K562 (cell line): ENCODE measurements around the gene ADORA3. TPM values are rescaled to one million over a fixed set of nuclear protein-coding genes. Genes with fewer than 3 reads are reported as not detected.

ENCODE experiments used
- CCNT2 ChIP-seq: IDR thresholded peaks from 2 replicates; pipeline ENCODE4 v1.6.1; 2011; ENCODE audit warnings: borderline replicate concordance, low read depth, mild to moderate bottlenecking, moderate library complexity, mixed read lengths, low read length; ENCODE audit not compliant: insufficient read length; ENCODE audit errors: extremely low read depth
- CREB3L1 ChIP-seq: fragments of 450-650 bp; IDR thresholded peaks from 2 replicates; pipeline ENCODE4 v1.6.1; 2014; ENCODE audit warnings: low read depth, mild to moderate bottlenecking, moderate library complexity, borderline replicate concordance
- E4F1 ChIP-seq: fragments of 250-450 bp; sonication (Bioruptor Pico); IDR thresholded peaks from 2 replicates; pipeline ENCODE4 v1.5.0; 2021; ENCODE audit warnings: mild to moderate bottlenecking, borderline replicate concordance
- HMGN3 ChIP-seq: IDR thresholded peaks from 2 replicates; pipeline ENCODE4 v1.6.1; 2011; ENCODE audit warnings: borderline replicate concordance, low read depth, mild to moderate bottlenecking, mixed read lengths, low read length; ENCODE audit not compliant: insufficient read length; ENCODE audit errors: extremely low read depth
- polyA plus RNA-seq, 8 experiments: library from polyadenylated mRNA; depleted of rRNA in 4 of 8; stranded (reverse) in 5 of 8; unstranded in 3 of 8; fragments of >200 nt; fragmentation: Nextera tagmentation in 2 of 8; fragmentation: Illumina TruSeq in 1 of 8; extraction: Ambion mirVana in 2 of 8; extraction: Trizol in 1 of 8; gene quantifications; 2 replicates each; pipeline versions ENCODE4 v1.2.1 to v1.2.3, GENCODE V29; 2011 to 2014; ENCODE audit warnings: inconsistent platforms in 1 of 8, missing spikeins in 1 of 8
- total RNA-seq, 7 experiments: library from RNA; depleted of rRNA in 6 of 7; stranded (reverse); fragments of >200 nt in 6 of 7; fragmentation: Illumina TruSeq in 2 of 7; extraction: Trizol in 2 of 7; gene quantifications; 2 replicates each; pipeline versions ENCODE4 v1.2.1 to v1.2.3, GENCODE V29; 2011 to 2021; ENCODE audit warnings: low replicate concordance in 1 of 7
- TF ChIP-seq, protein P1 (sequence below): fragments of 450-650 bp; IDR thresholded peaks from 2 replicates; pipeline ENCODE4 v1.6.1; 2016; ENCODE audit warnings: mild to moderate bottlenecking, moderate library complexity
- TF ChIP-seq, protein P2 (sequence below): sonication (generic); formaldehyde crosslinking; IDR thresholded peaks from 2 replicates; pipeline ENCODE4 v1.8.0; 2022; ENCODE audit warnings: missing genetic modification reagents, mild to moderate bottlenecking, moderate library complexity, borderline replicate concordance

The ADORA3 gene
- total and polyA plus RNA-seq, 9 of the 15 experiments (the other 6 are each of a cell fraction or from before 2014, with no cell fraction given): 0.09 to 0.35 (median 0.16) TPM; not detected in 3

DNA sequence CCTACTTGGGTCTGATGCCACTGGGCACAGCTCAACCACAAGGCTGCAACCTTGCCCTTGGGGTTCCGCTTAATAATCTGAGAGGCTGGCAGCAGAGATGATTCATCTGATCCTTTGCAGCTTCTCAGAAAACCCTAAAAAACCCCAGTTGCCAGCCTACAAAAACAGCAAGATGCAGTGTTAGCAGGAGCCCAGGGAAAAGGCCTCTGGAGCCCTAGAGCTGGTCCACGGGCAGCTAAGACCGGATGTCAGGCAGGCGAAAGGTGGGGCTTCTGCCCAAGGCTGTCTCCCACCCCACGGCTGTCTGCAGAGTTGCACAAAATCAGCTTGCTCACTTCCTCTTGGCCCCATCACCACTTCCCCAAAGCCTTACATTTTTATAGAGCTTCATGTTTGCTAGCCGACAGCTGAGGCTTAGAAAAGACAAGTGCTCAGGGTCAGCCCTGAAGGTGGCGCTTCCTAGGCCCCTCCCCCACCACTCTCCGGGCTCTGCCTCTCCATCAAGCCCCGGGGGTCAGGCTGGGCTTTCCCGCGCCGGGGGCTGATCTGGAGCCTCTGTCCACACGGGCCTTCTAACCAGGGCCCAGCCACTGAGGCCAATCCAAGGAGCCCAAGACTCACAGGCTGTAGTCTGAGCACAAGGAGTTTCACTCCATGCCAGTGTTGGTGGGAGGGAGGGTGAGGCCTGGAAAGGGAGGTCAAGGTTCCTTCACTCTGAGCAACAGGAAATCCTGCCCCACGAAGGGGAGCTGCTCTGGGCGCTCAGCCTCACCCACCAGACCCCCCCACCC lies 4.2 kb upstream of the ADORA3 start (continued):
- TF ChIP-seq CREB3L1 (peak; percentile 27; the same call in 1 of the 2 replicates), E4F1 (no peak), HMGN3 (no peak), CCNT2 (no peak)
- TF ChIP-seq, protein P1, sequence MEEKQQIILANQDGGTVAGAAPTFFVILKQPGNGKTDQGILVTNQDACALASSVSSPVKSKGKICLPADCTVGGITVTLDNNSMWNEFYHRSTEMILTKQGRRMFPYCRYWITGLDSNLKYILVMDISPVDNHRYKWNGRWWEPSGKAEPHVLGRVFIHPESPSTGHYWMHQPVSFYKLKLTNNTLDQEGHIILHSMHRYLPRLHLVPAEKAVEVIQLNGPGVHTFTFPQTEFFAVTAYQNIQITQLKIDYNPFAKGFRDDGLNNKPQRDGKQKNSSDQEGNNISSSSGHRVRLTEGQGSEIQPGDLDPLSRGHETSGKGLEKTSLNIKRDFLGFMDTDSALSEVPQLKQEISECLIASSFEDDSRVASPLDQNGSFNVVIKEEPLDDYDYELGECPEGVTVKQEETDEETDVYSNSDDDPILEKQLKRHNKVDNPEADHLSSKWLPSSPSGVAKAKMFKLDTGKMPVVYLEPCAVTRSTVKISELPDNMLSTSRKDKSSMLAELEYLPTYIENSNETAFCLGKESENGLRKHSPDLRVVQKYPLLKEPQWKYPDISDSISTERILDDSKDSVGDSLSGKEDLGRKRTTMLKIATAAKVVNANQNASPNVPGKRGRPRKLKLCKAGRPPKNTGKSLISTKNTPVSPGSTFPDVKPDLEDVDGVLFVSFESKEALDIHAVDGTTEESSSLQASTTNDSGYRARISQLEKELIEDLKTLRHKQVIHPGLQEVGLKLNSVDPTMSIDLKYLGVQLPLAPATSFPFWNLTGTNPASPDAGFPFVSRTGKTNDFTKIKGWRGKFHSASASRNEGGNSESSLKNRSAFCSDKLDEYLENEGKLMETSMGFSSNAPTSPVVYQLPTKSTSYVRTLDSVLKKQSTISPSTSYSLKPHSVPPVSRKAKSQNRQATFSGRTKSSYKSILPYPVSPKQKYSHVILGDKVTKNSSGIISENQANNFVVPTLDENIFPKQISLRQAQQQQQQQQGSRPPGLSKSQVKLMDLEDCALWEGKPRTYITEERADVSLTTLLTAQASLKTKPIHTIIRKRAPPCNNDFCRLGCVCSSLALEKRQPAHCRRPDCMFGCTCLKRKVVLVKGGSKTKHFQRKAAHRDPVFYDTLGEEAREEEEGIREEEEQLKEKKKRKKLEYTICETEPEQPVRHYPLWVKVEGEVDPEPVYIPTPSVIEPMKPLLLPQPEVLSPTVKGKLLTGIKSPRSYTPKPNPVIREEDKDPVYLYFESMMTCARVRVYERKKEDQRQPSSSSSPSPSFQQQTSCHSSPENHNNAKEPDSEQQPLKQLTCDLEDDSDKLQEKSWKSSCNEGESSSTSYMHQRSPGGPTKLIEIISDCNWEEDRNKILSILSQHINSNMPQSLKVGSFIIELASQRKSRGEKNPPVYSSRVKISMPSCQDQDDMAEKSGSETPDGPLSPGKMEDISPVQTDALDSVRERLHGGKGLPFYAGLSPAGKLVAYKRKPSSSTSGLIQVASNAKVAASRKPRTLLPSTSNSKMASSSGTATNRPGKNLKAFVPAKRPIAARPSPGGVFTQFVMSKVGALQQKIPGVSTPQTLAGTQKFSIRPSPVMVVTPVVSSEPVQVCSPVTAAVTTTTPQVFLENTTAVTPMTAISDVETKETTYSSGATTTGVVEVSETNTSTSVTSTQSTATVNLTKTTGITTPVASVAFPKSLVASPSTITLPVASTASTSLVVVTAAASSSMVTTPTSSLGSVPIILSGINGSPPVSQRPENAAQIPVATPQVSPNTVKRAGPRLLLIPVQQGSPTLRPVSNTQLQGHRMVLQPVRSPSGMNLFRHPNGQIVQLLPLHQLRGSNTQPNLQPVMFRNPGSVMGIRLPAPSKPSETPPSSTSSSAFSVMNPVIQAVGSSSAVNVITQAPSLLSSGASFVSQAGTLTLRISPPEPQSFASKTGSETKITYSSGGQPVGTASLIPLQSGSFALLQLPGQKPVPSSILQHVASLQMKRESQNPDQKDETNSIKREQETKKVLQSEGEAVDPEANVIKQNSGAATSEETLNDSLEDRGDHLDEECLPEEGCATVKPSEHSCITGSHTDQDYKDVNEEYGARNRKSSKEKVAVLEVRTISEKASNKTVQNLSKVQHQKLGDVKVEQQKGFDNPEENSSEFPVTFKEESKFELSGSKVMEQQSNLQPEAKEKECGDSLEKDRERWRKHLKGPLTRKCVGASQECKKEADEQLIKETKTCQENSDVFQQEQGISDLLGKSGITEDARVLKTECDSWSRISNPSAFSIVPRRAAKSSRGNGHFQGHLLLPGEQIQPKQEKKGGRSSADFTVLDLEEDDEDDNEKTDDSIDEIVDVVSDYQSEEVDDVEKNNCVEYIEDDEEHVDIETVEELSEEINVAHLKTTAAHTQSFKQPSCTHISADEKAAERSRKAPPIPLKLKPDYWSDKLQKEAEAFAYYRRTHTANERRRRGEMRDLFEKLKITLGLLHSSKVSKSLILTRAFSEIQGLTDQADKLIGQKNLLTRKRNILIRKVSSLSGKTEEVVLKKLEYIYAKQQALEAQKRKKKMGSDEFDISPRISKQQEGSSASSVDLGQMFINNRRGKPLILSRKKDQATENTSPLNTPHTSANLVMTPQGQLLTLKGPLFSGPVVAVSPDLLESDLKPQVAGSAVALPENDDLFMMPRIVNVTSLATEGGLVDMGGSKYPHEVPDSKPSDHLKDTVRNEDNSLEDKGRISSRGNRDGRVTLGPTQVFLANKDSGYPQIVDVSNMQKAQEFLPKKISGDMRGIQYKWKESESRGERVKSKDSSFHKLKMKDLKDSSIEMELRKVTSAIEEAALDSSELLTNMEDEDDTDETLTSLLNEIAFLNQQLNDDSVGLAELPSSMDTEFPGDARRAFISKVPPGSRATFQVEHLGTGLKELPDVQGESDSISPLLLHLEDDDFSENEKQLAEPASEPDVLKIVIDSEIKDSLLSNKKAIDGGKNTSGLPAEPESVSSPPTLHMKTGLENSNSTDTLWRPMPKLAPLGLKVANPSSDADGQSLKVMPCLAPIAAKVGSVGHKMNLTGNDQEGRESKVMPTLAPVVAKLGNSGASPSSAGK: peak; percentile 86
- TF ChIP-seq, protein P2, sequence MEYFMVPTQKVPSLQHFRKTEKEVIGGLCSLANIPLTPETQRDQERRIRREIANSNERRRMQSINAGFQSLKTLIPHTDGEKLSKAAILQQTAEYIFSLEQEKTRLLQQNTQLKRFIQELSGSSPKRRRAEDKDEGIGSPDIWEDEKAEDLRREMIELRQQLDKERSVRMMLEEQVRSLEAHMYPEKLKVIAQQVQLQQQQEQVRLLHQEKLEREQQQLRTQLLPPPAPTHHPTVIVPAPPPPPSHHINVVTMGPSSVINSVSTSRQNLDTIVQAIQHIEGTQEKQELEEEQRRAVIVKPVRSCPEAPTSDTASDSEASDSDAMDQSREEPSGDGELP: no peak
